SK-N-SH (cell line): ENCODE data around the gene SPDEF.

Experiments used
- JUND ChIP-seq: IDR thresholded peaks from 2 replicates; pipeline ENCODE4 v1.4.0; 2012
- NFIC ChIP-seq: IDR thresholded peaks from 2 replicates; pipeline ENCODE4 v1.4.0; 2012; ENCODE audit warnings: borderline replicate concordance
- REST ChIP-seq: IDR thresholded peaks from 2 replicates; pipeline ENCODE4 v1.6.1; 2012; ENCODE audit warnings: mild to moderate bottlenecking, low read depth, low read length, moderate library complexity
- TAF1 ChIP-seq: IDR thresholded peaks from 2 replicates; pipeline ENCODE4 v1.6.1; 2012; ENCODE audit warnings: low read depth, mild to moderate bottlenecking, low read length, moderate library complexity, borderline replicate concordance
- TEAD4 ChIP-seq: IDR thresholded peaks from 2 replicates; pipeline ENCODE4 v1.4.0; 2012; ENCODE audit warnings: mild to moderate bottlenecking, borderline replicate concordance; ENCODE audit not compliant: insufficient read depth
- TF ChIP-seq, protein P1 (sequence below): fragments of 200-600 bp; sonication (generic); IDR thresholded peaks from 2 replicates; pipeline ENCODE4 v1.6.1; 2017; ENCODE audit warnings: antibody characterized with exemption, mild to moderate bottlenecking, moderate library complexity
- TF ChIP-seq, protein P2 (sequence below): IDR thresholded peaks from 2 replicates; pipeline ENCODE4 v1.4.0; 2012; ENCODE audit warnings: low read depth

GRCh38 chr6:34575326-34575725, 19.2 kb upstream of the SPDEF start:
- TF ChIP-seq, protein P1, sequence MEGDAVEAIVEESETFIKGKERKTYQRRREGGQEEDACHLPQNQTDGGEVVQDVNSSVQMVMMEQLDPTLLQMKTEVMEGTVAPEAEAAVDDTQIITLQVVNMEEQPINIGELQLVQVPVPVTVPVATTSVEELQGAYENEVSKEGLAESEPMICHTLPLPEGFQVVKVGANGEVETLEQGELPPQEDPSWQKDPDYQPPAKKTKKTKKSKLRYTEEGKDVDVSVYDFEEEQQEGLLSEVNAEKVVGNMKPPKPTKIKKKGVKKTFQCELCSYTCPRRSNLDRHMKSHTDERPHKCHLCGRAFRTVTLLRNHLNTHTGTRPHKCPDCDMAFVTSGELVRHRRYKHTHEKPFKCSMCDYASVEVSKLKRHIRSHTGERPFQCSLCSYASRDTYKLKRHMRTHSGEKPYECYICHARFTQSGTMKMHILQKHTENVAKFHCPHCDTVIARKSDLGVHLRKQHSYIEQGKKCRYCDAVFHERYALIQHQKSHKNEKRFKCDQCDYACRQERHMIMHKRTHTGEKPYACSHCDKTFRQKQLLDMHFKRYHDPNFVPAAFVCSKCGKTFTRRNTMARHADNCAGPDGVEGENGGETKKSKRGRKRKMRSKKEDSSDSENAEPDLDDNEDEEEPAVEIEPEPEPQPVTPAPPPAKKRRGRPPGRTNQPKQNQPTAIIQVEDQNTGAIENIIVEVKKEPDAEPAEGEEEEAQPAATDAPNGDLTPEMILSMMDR: no peak
- TF ChIP-seq JUND (no peak), TEAD4 (no peak), REST (no peak), NFIC (no peak), TAF1 (no peak)
- TF ChIP-seq, protein P2, sequence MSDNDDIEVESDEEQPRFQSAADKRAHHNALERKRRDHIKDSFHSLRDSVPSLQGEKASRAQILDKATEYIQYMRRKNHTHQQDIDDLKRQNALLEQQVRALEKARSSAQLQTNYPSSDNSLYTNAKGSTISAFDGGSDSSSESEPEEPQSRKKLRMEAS: no peak
